BE2C (cell line): Measurements from ENCODE around the gene RNF19B.

Source experiments
- DNase-seq: peaks from one replicate; pipeline ENCODE4 v3.0.0-alpha.2; 2020
- H3K27me3 ChIP-seq: fragments of 250-450 bp; sonication (Bioruptor Pico); 2 replicates; pipeline ENCODE4 v1.5.1; 2020; ENCODE audit warnings: mild to moderate bottlenecking
- H3K36me3 ChIP-seq: fragments of 250-450 bp; sonication (Bioruptor Pico); 2 replicates; pipeline ENCODE4 v1.5.1; 2020; ENCODE audit warnings: mild to moderate bottlenecking
- H3K4me1 ChIP-seq: fragments of 250-450 bp; sonication (Bioruptor Pico); 2 replicates; pipeline ENCODE4 v1.5.1; 2020
- H3K4me3 ChIP-seq: 2 replicates; pipeline ENCODE4 v1.5.1; 2011; ENCODE audit warnings: low read depth, low read length
- H3K9me3 ChIP-seq: fragments of 250-450 bp; sonication (Bioruptor Pico); 2 replicates; pipeline ENCODE4 v1.5.1; 2020
- CTCF ChIP-seq: IDR thresholded peaks from 2 replicates; pipeline ENCODE4 v1.5.1; 2012; ENCODE audit warnings: mild to moderate bottlenecking, low read depth, low read length

The RNF19B gene

GRCh38 chr1:32963746-32964460 is 706 bp downstream of the RNF19B start:
- H3K4me1 ChIP-seq: no peaks in the 10 kb centered on the region
- H3K27me3 ChIP-seq: no peaks in the 10 kb centered on the region
- peak; percentile 37 for DNase-seq
- H3K36me3 ChIP-seq: no peaks in the 10 kb centered on the region
- peak overlapping the region; percentile 58 for H3K4me3 ChIP-seq
- H3K9me3 ChIP-seq: no peaks in the 10 kb centered on the region
- no peak for TF ChIP-seq CTCF

- Histone ChIP-seq H3K27me3 (no peaks in the 10 kb centered on the region), H3K4me3 (no peak overlapping the region), H3K9me3 (no peaks in the 10 kb centered on the region), H3K4me1 (no peaks in the 10 kb centered on the region), H3K36me3 (no peaks in the 10 kb centered on the region)
- no peak for TF ChIP-seq CTCF
- DNase-seq: no peak
Observed at GRCh38 chr1:32962248-32962896, 2.2 kb downstream of the RNF19B start.

GRCh38 chr1:32960819-32961355 is 3.7 kb downstream of the RNF19B start:
- H3K27me3 ChIP-seq: no peaks in the 10 kb centered on the region
- DNase-seq: no peak
- H3K36me3 ChIP-seq: no peaks in the 10 kb centered on the region
- TF ChIP-seq CTCF: no peak
- no peaks in the 10 kb centered on the region for H3K4me1 ChIP-seq
- H3K4me3 ChIP-seq: no peak overlapping the region
- no peaks in the 10 kb centered on the region for H3K9me3 ChIP-seq

GRCh38 chr1:32960342-32960741 is 4.3 kb downstream of the RNF19B start:
- H3K36me3 ChIP-seq: no peaks in the 10 kb centered on the region
- no peaks in the 10 kb centered on the region for H3K9me3 ChIP-seq
- TF ChIP-seq CTCF: no peak
- H3K4me1 ChIP-seq: no peaks in the 10 kb centered on the region
- no peaks in the 10 kb centered on the region for H3K27me3 ChIP-seq
- no peak overlapping the region for H3K4me3 ChIP-seq
- DNase-seq: no peak

GRCh38 chr1:32958827-32959226 is 5.8 kb downstream of the RNF19B start:
- DNase-seq: no peak
- H3K36me3 ChIP-seq: no peaks in the 10 kb centered on the region
- TF ChIP-seq CTCF: no peak
- no peak overlapping the region for H3K4me3 ChIP-seq
- H3K4me1 ChIP-seq: no peaks in the 10 kb centered on the region
- H3K9me3 ChIP-seq: no peaks in the 10 kb centered on the region
- H3K27me3 ChIP-seq: no peaks in the 10 kb centered on the region

GRCh38 chr1:32957017-32957416 is 7.6 kb downstream of the RNF19B start:
- DNase-seq: no peak
- no peaks in the 10 kb centered on the region for H3K9me3 ChIP-seq
- no peaks in the 10 kb centered on the region for H3K36me3 ChIP-seq
- no peak overlapping the region for H3K4me3 ChIP-seq
- H3K27me3 ChIP-seq: no peaks in the 10 kb centered on the region
- no peak for TF ChIP-seq CTCF
- H3K4me1 ChIP-seq: no peaks in the 10 kb centered on the region
